ENCODE measurements around the gene DCLK1. TPM values are rescaled to one million over a fixed set of nuclear protein-coding genes. Genes with fewer than 3 reads are reported as not detected.

DCLK1 gene
- total RNA-seq, 1 experiment from 2014 or later = 36.2 TPM

- H3K27me3 Mint-ChIP-seq (ENCODE audit: low read depth) = no peaks in the 10 kb centered on the region
- Histone ChIP-seq H2BK12ac (ENCODE audit: insufficient read length, low read depth, low read length) (no peak overlapping the region), H3K79me2 (ENCODE audit: insufficient read depth, low read length) (no peaks in the 10 kb centered on the region; the same call in 1 of the 2 replicates), H3K9ac (ENCODE audit: extremely low read depth, insufficient read length, low read length) (no peak overlapping the region), H2AFZ (ENCODE audit: low read length) (no peak overlapping the region), H4K91ac (ENCODE audit: insufficient read length, low read depth, low read length) (no peak overlapping the region), H3K23ac (ENCODE audit: insufficient read length, low read depth, low read length) (no peak overlapping the region), H2BK15ac (ENCODE audit: low read depth, low read length) (no peak overlapping the region), H2BK120ac (ENCODE audit: low read depth, low read length, poor library complexity, severe bottlenecking) (no peak overlapping the region), H3K4me2 (ENCODE audit: insufficient read depth, insufficient read length, low read length) (no peak overlapping the region), H4K8ac (replicated peaks; ENCODE audit: insufficient read length, low read depth, low read length) (no peak overlapping the region), H3K18ac (ENCODE audit: insufficient read length, low read depth, low read length) (no peak overlapping the region), H2BK5ac (ENCODE audit: insufficient read length, low read length) (no peak overlapping the region), H2BK20ac (ENCODE audit: low read depth, low read length, poor library complexity, severe bottlenecking) (no peak overlapping the region), H3K79me1 (ENCODE audit: insufficient read depth, low read depth, low read length, poor library complexity, severe bottlenecking) (no peaks in the 10 kb centered on the region), H3K56ac (ENCODE audit: insufficient read length, low read depth, low read length) (no peak overlapping the region), H3K9me3 (ENCODE audit: control insufficient read depth, low read depth, low read length) (no peaks in the 10 kb centered on the region), H3K4ac (ENCODE audit: low read depth, low read length) (no peak overlapping the region), H3K23me2 (ENCODE audit: insufficient read length, low read depth, low read length, poor library complexity, severe bottlenecking) (peaks cover 4% of the 10 kb centered on the region), H4K5ac (ENCODE audit: insufficient read length, low read depth, low read length) (no peak overlapping the region), H3K27me3 (ENCODE audit: insufficient read depth, low read length) (no peaks in the 10 kb centered on the region), H3K27ac (ENCODE audit: insufficient read length, low read depth, low read length) (no peak overlapping the region), H3K4me1 (ENCODE audit: insufficient read depth, low read length) (peaks cover 7% of the 10 kb centered on the region; the same call in 1 of the 2 replicates), H4K20me1 (ENCODE audit: control insufficient read depth, insufficient read depth, insufficient read length) (no peaks in the 10 kb centered on the region), H3K14ac (ENCODE audit: insufficient read depth, low read length) (no peak overlapping the region), H3T11ph (ENCODE audit: low read length) (no peak overlapping the region), H2AK5ac (ENCODE audit: insufficient read length, low read length) (no peak overlapping the region)
- no peak for DNase-seq
- no CpG with 5 or more reads among the region's 5 CpGs for WGBS (ENCODE audit: extremely low coverage, insufficient read length, low lambda C conversion rate)
- no peak overlapping the region; a peak in 1 of 5 replicates for H3K4me3 Mint-ChIP-seq
- peaks cover 46 to 56% of the 10 kb centered on the region in 2 experiments for H3K4me1 Mint-ChIP-seq
- H3K9me3 Mint-ChIP-seq = no peaks in the 10 kb centered on the region; a peak in 1 of 5 replicates
- TF ChIP-seq CTCF (conservative IDR thresholded peaks at IDR 0.05) = no peak
- H3K36me3 Mint-ChIP-seq (ENCODE audit: insufficient read depth in 1 of 3, low read depth in 3 of 3) = peaks cover 3 to 43% (median 18%) of the 10 kb centered on the region in 3 experiments; a peak in 6 of 7 replicates
- peak overlapping the region; percentile 58 to 84 (median 60); a peak in 6 of 7 replicates for H3K27ac Mint-ChIP-seq
Observed at GRCh38 chr13:35851356-35851755, 279.8 kb downstream of the DCLK1 start.
